ENCODE measurements around the gene RPAP3.

Gene RPAP3

DNA sequence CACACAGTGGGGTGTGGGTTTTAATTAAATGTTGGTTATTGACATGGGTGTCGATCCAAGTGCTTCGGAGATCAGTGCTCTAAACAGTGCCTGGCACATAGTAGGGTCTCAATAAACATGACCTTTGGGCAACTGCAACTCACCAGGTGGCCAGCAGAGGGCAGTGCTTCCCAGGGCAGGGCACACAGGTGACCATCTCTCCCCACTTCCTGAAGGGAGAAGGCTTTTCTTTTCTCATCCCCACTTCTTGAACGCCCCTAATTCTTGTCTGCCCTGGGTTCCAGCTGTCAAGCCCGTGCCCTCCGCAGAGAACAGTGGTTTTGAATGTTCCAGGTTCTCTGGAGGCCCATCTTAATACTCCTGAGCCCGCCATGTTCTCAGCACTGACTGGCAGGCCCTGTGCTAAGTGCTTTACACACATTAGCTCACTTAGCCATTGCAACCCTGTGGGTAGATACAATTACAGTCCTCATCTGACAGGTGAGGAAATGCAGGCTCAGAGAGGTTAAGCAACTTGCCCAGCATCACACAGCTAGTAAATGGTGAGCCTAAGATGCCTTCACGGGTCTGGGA is 36.5 kb upstream of the RPAP3 start:
- peak; percentile 57 to 66 for DNase-seq (ENCODE audit: low read depth in 2 of 2)

DNA sequence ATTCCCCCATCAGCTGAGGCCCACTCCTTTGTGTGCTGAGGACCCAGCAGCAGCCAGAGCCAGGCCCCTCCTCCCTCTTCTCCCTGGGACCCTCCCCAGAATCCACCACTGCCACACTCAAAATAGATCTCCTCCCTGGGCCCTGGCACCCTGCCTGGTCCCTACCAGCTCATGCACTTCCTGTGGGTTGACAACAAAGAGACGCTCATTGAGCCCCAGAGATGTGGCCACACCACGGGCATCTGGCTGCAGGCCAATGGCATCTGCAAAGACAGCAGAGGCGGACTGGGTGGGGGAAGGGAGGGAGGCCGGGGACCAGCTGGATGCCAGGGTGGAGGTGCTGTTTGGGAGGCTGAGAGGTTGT is 35.5 kb upstream of the RPAP3 start:
- DNase-seq (ENCODE audit: low read depth in 2 of 2): peak; percentile 27 to 28

DNA sequence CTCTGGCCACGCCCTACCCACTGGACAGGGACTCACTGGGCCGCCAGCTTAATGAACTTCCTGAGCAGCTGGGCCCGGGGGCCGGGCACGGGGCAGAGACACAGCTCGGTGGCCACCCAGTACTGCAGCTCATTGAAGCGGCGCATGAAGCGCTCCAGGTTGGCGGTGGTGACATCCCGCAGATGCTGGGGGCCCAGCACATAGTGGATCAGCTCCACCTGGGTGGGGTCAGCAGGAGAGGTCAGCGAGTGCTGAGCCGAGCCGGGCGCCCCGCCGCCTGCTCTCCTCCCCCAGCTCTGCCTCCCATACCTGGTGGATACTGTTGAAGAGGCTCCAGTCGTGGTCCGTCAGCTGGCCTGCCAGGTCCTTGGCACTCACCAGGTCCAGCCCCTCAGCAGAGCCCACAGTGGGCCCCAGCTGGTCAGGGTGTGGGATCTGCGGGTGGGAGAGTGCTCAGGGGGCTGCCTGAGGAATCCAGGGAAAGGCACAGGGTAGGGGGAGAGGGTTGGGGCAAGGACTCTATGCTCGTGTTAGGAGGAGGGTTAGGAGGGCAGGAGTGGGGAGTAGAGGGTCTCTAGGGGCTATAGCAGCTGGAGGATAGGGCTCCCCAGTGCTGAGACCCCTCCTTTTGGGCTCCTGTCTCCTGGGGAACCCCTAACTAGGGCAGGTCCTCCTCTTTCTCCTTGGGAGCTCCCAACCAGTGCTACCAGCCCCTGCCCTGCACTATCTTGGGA is 34.9 kb upstream of the RPAP3 start:
- DNase-seq (ENCODE audit: low read depth in 2 of 2): no peak

DNA sequence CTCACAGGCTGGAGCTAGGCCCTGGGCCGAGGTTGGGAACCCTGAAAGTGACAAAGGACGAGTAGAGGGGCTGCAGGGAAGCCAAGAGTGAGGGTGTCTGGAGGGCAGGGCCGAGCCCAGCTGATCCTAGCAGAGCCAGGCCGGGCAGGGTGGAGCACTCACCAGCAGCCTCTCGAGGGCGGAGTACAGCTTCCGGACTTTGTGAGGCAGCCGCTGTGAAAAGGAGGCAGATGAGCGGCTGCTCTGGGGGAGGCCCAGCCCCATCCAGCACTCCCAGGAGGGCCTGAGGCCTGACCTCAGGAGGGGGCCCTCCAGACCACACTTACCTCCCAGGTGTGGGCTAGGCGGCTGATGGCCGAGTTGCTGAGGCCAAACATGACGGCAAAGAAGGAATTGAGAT is 34.1 kb upstream of the RPAP3 start:
- DNase-seq (ENCODE audit: low read depth in 2 of 2): no peak

DNA sequence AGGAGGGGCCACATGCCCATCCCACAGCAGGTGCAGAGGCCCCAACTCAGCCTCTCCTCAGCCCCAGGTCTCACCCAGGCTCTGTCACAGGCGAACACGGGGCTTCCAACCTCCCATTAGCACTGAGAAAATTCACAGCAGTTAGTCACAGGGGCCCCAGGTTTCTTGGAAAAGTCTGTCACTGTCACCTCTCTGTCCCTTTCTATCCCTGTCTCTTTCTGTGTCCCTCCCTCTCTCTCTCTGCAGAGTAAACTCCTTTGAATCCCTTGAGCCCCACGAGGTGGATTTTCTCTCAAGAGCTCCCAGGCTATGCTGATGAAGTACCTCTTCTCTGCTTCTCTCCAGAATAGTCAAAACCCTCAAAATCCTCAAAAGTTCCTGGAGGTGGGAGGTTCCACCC is 33.5 kb upstream of the RPAP3 start:
- DNase-seq (ENCODE audit: low read depth in 2 of 2): no peak

DNA sequence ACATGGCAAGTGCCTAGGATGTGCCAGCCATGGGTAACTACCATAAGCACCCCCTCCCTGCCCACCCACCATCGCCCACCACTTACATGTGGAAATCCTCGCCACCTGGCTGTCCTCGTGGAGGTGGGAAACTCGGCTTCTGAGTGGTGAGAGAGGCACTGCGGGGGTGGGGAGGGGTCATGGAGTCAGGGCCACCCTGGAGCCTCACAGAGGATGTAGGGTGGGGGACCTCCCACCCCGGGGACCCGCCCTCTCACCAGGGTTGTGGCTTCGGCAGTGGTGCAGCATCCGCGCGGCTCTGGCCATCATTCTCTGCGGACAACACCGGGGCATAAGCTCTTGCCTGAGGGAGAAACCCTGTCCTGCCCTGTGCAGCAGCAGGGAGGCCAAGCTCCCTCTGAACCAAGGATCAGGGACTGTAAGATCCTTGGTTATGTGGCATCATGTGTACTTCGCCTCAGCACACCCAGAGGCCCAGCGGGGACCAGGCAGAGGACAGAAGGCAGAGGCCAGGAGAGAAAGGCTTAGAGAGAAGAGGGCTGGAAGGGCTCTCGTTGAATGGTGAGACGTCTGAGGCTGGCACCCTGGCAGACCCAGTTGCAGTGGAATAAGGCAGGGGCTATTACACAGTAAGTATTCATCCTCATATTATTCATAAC is 32.2 kb upstream of the RPAP3 start:
- DNase-seq (ENCODE audit: low read depth in 2 of 2): no peak

DNA sequence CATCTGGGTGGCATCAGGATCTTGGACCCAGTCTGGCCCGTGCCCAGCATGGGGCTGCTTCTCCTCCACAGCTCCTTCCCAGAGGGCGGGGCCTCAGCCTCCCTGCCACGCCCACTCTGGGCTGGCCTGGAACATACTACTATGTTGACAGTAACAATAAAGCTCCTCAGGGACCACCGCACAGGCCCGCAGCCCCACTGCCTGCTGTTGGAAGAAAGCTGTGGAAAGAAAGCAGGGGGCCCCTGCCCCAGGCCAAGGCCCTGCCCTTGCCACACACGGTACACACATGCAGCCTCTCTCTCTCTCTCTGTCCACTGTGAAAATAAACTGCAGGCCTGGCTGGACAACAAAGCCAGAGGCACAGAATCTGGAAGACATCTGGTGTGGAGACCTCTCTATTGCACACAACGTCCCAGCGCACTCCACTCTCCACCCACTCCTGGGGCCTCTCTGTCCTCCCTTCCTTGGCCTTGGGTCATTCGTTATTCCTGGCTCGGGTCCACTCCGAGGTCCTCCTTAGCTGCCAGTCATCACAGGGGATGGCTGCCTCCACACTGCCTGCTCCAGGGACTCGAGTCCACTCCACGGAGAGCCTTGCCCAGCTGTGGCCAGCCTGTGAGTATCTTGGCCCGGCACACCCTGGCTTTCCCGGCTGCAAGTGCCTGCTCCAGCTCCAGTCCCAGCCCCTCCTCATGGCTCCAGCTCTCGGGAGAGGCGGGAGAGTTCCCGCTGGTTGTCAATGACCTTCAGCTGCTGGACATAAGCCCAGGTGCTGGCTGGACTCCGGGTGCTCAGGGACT is 31.2 kb upstream of the RPAP3 start:
- DNase-seq (ENCODE audit: low read depth in 2 of 2): no peak

DNA sequence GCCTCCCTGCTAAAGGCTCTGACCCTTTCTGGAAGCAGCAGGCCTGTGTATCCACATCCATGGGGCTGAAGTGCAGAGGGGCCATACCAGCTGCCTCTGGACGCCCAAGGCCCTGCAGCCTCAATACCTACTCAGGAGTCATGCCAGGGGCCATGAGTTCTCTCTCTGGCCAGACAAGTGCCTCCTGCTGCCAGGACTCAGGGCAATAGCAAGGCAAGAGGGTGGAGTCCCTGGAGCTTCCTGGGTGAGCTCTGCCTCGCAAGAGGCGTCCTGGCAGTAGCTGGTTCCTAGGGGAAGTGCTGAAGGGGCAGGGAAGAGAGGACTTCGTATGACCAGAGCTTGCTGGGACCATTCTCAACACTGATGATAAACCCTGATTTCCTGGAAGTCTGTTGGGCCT is 30.4 kb upstream of the RPAP3 start:
- DNase-seq (ENCODE audit: low read depth in 2 of 2): no peak

DNA sequence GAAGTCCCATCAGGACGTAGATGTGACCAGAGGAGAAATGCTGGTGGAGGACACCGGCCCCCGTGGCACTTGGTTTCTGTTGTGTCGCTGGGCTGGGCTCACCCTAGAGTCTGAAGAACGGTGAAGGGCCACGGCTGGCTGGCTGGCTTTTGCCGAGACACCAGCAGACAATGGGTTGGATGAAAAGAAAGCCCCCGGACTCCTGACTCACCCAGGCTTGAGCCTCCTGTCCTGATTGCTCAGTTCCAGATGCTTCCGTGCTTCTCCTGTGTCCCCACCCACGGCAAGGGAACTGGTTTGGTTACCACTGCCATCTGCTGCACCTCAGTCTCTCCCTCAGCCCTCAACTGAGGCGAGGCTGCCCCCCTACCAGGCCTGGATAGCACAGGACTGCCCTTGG is 29.8 kb upstream of the RPAP3 start:
- no peak for DNase-seq (ENCODE audit: low read depth in 2 of 2)

DNA sequence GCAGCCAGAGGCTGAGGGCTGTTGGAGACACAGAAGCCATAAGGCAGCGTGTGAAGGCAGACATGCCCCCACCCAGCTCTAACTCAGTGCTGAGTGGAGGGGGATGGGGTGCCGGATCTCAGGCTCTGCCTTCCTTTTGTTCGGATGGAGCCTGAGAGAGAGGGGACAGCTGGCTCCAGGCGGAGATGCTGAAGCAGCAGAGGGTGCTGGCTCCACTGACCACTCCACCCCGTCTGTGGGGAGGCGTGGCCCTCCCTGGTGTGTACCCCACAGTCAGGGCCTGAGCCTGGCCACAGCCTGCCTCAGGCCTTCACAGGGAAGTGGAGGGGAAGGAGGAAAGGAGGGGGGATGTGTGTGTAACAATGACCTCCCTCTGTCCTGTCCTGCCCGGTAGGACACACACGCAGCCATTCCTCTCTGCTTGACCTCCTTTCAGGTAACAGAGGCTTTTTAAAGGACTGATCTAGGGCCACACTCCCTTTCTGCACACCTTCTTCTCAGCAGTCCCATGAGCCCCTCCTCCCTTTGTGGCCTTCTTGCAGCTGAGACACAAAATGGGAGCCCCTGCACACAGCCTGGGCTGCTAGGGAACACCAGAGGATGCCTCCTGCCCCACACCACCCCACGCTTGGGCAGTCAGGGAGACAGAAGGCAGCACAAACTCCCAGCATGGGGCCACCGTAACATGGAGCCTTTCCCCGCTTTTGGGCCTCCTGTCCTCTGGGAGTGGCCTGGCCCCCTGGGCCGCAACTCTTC is 29.1 kb upstream of the RPAP3 start:
- DNase-seq (ENCODE audit: low read depth in 2 of 2): no peak

DNA sequence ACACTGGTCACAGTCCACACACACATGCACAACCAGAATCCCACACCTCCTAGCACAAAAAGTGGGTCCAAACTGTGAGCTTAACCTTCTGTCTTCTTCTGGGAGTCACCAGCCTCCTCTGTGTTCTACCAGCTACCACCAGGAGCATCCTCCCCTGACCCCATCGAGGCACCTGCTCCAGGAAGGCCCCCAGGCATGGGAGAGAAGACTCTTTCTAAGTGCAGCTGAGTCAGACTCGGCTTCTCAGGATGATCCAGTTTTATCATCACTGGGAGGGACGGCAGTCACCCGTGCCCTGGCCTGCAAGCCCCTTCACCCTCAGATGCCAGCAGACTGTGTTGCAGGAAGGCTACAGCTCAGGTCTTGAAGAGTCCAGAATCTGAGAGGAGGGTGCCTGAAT is 27.3 kb upstream of the RPAP3 start:
- no peak for DNase-seq (ENCODE audit: low read depth in 2 of 2)

DNA sequence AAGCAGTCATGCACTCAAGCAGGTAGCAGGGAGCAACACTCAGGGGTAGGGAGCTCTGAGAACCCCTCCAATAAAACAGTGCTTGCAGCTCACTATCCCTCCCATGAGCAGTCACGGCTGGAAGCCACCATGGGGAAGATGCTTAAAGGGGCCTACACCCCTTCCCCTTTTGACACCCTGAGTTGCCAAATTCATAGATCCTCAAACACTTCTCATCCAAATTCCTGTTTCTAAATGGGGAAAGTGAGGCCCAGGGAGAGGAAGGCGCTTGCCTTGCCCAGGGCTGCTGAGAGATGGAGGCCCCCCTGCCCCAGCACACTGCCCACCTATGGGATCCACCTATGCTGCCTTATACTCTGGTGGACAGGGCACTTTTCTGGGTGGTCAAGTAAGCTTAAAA is 26.7 kb upstream of the RPAP3 start:
- DNase-seq (ENCODE audit: low read depth in 2 of 2): no peak

DNA sequence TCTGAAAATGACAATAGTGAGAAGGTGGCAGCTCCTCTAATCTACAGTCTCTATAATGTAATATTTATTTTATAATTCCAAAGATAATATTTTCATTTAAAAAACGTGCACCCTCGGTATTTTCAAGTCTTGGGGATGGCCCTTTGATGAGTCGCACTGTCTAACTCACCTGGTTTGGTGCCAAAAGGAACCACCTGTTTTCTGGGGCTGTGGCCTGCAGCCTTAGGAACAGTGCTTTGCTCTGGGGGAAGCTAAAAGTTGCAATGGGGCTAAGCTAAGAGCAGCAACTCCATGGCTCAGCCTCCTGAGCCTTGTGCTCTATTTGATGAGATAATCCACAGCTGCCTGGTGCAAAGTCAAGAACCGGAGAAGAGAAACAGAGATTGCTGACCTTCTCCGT is 25.9 kb upstream of the RPAP3 start:
- no peak for DNase-seq (ENCODE audit: low read depth in 2 of 2)

DNA sequence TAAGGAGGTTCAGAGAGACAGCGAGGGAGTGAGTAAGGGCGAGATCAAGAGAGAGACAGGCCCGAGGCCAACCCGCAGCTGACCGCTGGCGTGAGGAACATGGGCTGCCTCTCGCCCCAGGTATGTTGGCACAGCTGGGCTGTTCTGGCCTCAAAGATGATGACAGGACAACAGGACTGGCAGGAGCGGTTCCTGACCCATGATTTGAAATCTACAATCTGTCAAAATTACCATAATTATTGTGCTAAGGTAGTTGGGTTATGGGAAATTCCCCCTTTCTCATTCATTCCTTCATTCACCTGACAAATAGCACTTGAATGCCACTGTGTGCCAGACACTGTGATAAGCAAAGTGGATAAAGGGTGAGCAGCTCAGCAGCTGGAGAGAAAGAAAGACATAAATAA is 24.5 kb upstream of the RPAP3 start:
- DNase-seq (ENCODE audit: low read depth in 2 of 2): no peak

DNA sequence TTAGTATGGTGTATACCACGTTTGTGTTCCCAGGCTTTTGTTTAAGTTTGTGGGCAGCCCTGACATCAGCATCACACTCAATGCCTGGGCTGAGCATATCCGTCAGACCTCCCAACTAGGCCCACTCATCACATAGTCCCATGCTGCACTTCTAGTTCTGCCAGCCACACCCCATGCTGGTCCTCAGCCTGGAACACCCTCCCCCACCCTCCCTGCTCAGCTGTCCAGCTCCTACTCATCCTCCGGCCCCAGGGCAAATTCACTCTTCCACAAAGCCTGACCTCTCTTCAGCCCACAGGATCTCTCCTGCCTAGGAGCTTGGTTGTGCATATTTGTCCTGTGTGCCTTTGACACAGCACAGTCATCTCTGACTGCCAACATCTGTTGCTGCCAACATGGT is 23.4 kb upstream of the RPAP3 start:
- no peak for DNase-seq (ENCODE audit: low read depth in 2 of 2)

DNA sequence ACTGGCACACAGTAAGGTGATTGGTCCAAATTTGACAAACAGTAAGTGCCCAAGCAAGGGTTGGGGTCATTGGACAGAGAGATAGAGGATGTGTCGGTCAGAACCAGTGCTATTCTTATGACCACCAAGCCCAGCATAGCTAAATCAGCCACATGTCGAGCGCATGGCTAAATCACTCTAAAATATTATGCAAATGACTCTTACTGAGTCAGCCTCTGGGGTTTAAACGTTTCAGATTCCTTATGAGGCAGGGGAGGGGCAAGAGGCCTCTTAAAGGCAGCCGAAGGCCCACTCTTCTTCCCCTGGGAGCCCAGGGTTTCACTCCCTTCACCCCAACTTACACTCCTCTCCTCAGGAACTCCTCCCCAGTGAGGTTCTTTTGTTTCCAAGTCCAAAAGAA is 20.1 kb upstream of the RPAP3 start:
- no peak for DNase-seq (ENCODE audit: low read depth in 2 of 2)

DNA sequence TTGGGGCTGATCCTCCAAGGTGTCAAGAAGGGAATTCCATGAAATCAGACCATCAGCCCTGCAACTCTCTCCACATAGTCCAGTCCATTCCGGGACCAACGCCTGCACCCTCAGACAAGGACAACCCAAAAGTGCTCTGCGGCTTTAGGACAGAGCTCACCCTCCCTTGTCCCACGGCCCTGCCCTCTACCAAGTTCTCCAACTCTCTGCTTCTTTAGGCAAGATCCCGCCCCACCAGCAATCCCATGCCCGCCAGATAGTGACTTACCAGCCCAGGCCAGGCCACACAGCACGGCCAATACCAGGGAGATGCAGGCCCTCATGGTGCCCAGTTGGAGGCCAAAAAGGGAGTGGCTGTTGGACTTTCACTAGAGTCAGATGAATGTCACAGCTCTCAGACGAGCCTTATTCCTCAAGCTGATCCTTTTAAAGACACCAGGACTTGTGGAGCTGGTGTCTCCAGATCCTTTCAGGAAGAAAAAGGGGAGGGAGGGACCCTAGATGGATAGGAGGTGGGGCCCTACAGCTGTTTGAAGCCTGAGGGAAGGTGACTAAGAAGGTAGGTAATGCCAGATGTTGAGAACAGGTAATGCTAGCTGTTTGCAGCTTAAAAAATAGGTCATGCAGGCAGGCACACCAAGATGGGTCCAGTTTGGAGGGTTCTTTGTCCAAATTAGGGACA is 19.4 kb upstream of the RPAP3 start, which contains the start of gene ENDOU:
Gene ENDOU, minus strand, starts transcription at position 400 of the 682 bp plus-strand sequence. Its CDS starts 77 bp downstream, at position 323.
- no peak for DNase-seq (ENCODE audit: low read depth in 2 of 2)

DNA sequence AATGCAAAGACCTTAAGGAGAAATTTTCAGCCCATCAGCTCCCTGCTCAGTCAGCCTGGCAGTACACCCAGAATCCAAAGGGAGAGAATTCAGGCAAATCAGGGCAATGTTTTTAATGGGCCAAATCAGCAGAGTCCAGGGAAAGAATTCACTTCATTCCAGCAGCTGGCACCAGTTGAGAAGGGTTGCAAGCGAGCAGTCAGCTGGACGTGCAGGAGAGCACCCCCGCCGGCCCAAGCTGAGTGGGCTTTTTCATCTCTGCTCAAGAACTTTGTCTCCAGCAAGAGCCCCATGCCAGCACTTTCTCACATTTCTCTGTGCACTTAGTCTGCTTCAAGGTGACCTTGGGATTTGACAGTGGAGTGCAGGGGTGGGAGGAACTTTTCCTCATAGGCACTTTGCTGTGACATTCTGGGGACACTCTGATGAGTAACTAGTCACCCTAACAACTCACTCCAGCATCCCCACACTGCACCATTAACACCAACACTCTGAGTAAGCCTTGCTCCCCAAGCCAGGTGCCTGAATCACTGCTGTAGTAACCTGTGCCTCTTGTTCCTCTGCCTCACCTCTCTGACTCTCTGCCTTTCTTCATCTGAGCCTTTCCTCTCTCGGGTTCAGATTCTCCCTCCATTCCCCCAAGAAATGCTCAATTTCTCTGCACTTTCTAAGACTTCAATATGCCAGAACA is 17.3 kb upstream of the RPAP3 start:
- no peak for DNase-seq (ENCODE audit: low read depth in 2 of 2)

DNA sequence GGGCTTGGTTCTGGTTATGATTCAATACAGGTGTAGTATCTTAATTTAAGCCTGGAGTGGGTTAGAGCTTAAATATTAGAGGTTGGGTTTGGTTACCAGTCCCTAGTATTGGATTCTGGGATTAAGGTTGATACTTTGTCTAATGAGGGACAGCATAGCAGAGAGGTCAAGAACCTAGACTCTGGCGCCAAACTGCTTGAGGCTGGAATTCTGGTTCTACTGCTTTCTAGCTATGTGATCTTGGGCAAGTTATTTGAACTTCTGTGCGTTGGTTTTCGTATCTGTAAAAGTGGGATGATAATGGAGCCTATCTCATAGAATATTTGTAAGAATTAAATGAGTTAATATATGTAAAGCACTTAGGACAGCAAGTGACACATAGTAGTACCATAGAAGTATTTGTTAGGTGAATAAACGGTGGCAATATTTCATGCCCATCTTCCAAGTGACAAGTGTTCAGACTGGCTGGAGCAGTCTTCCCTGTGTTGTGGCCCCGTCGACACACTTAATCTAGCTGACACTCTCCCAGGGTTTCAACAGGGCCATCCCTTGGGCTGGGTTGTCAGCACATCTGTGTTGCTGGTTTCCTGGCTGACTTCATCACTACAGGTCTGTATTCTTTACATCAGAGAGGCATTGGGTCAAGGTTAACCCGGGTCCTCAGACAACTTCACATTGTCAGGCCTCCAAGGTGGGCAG is 16.5 kb upstream of the RPAP3 start:
- no peak for DNase-seq (ENCODE audit: low read depth in 2 of 2)

DNA sequence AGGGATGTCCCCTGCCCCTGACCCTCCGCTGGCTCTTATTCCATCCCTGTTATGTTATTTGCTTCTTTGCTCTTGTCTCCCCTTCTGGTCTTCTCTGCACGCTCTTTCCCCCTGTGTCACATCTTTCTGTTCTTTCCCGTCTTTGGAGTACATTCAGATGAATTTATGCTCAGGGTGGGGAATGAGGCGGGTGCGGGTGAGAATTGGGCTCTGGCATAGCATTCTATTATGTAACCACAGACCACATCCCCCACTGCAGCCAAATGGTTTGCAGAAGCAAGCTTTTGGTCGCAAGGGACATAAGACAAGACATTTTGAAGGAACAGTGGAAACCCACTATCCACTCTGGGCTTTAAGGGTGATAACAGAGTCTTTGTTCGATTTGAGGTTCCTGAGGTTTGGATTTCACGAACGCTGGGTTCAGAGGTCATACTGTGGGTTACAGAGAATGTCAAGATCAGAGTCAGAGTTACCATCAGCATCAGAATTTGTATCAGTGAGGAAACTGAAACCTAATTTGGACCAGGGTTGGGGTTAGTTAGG is 15.7 kb upstream of the RPAP3 start:
- no peak for DNase-seq (ENCODE audit: low read depth in 2 of 2)

Measured in stimulated activated CD8-positive, alpha-beta memory T cell treated with anti-CD3 and anti-CD28 coated beads, Interleukin-2, amount 100 ng/mL, for 48 hours (primary cell).